Ureter (tissue), 1 donor: Measurements from ENCODE around the gene TNFSF15. TPM values are rescaled to one million over a fixed set of nuclear protein-coding genes. Genes with fewer than 3 reads are reported as not detected.
A peak's percentile ranks its signal among the peaks of the same experiment; 100 is the strongest.

Experiments used
- DNase-seq: peaks from one replicate; pipeline ENCODE4 v3.0.0-alpha.2; 2020; ENCODE audit warnings: low spot score
- total RNA-seq: library from RNA; stranded (reverse); gene quantifications from one replicate; pipeline ENCODE4 v1.2.4, GENCODE V29; 2023
- donor health status: DM: yes; HTN: yes; CAD: no.

Gene TNFSF15
- total RNA-seq, 1 donor from 2014 or later: 16.2 TPM

DNA sequence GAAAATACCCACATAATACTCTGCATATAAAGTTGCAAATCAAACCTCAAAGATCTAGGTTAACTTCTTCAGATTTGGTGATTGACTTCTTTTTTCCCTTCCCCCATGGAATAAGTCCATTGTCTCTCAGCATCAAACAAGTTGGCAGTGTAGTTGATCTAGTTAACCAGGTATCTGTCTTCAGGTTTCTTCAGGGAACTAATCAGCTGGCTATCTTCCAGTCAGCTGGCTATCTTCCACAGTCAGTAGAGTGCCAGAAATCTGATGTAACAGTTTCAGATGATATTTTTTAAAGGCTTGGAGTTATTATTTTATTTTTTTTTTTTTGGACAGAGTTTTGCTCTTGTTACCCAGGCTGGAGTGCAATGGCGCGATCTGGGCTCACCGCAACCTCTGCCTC, 16.8 kb downstream of the TNFSF15 start:
- DNase-seq: no peak

DNA sequence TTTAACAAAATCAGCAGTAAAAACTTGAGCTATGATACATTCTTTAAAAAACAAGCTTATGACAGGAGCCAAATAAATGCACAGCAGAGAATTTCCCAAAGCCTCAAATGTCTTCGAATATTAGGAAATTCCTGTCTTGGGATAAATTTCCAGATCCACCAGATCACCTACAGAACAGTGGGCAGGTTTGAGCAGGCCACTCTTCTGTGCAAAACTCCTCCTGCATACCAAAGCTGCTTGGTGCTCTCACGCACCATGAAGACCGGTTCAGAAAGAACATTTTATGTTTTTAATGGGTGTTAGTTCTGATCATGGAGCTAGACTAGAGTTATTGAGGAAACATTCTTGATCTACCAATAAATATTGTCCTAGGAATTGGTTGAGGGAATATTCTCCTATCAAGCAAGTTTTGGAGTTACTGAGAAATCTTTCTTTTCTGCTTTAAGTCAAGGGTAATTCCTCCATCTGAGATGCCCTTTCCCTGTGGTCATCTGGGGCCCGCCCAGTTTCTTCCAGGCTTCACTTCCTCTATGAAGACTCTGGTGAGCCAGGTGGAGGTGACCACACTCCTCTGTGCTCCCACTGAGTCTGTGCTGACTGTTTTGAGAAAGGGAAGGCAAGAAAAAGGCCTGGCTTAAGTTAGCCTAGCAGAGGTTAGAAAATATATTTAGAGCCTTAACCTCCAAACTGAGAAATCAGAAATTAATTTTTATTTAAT, 17.9 kb downstream of the TNFSF15 start:
- no peak for DNase-seq

DNA sequence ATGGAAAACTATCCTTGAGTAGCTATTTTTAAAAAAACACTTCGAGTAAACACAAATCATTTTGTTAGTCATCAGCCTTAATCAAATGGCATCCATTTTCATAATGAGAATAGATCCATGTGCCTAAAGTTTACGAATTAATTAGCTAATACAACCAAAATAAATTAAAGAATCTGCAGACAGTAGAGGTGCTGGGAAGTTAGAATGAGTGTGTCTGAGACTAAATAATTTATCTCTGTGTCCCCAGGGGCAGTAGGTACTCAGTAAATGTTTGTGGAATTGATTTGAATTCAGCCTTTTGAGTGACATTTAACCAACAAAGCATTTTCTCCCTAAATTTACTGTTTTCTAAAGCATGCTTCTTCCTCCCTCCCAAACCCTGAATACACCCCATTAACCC, 18.6 kb downstream of the TNFSF15 start:
- no peak for DNase-seq

GRCh38 chr9:114785866-114786650, 19.8 kb downstream of the TNFSF15 start:
- DNase-seq: no peak

DNA sequence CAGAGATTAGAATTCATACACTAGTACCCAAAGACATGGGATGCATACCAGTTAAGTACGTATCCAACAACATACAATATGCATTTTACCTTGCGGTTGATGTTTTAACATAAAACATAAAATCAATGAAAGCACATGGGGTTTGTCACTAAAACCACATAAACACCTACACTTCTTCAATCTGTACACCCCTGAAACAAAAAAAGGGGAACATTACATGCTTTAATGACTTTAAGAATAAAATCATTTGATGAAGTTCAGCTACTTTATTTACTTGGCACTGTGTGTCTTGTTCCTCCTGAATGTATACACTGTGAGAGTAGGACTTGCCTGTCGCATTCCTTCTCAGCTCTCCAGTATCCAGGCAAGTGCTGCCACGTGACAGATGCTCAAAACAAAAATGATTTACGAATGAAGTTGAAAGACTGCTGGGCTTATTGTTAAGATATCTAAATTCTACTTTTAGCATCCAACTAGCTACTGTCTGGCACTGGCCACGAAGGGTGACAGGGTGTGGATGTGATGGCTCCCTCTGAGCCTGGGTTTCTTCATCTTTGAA, 21.0 kb downstream of the TNFSF15 start:
- no peak for DNase-seq

GRCh38 chr9:114782586-114782985, 23.3 kb downstream of the TNFSF15 start:
- DNase-seq: no peak

- peak; percentile 90 for DNase-seq
Measured at GRCh38 chr9:114779352-114779845, 26.4 kb downstream of the TNFSF15 start.

- DNase-seq: no peak
Measured at GRCh38 chr9:114777821-114778609, 27.8 kb downstream of the TNFSF15 start.

GRCh38 chr9:114776683-114777399, 29.0 kb downstream of the TNFSF15 start:
- DNase-seq: no peak

DNA sequence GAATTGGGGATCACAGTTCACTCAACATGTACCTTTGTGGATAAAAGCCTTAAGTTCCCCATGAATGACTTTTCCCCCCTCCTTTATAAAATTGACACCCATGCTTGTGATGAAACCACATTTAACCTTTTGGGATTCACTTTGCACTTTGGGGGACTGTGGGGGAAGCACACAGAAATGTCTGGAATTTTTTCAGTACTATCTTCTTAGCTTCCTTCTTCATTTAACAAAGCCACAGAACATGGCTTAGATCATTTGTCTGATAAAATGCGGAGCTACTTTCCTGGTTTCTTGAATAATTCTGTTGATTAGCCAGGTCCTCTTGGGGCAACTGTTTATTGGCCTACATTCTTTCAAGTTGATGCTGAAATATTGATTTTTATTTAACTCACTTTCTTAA, 29.9 kb downstream of the TNFSF15 start:
- DNase-seq: no peak

DNA sequence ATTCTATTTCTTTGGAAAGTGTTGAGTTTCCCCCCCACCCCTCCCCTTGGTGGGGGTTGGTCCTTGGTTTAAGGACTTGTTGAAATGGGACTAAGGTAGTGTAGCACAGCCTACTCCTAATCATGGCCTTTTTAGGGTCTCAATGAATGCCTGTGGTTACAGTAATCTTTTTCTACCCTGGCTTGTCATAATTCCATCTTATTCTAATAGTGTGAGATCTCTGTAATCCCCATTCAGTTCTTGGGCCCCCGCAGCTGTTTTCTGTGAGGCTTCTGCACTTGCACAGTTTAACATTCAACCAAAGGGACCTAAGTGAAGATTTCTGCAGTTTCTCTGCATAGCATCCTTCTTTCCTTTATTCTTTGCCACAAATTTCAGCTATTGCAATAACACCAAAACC, 30.7 kb downstream of the TNFSF15 start:
- no peak for DNase-seq

- no peak for DNase-seq
Measured at GRCh38 chr9:114774524-114774923, 31.3 kb downstream of the TNFSF15 start.

GRCh38 chr9:114771889-114772288, 34.0 kb downstream of the TNFSF15 start:
- DNase-seq: no peak

DNA sequence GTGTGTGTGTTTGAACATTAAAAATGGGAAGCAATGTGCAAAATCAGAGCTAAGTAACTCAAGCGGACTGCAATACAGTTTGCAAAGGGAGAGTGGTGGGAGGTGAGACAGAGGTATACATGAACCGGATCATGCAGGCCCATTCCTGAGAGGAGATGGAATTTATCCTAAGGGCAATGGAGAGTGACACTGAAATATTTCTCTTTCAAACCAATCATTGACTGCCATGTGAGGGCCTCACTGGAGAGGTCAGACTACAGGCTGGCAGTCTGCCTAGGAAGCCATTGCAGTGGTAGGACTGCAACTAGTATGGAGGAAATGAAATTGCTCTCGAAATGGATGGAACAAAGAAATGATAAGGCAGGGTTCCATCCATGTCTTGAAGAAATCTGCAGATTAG, 34.8 kb downstream of the TNFSF15 start:
- no peak for DNase-seq

DNA sequence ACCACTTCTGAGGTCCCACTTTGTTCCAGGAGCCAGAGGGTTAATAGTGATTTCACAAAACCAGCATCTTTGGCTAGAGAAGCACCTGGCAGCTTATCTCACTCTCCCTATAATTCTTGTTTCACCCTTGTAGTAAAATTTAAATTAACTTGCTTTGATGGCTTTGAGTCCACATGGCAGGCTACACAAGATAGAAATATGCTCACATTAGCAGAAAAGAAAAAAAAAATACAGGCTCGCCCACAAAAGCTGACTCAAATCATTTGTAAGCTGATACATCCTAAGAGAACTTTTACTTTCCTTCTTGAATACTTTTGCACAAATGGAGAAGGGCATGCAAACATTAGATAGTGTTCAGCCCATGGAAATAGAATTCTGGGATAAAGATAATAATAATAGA, 36.2 kb downstream of the TNFSF15 start:
- no peak for DNase-seq

GRCh38 chr9:114763220-114763619, 42.6 kb downstream of the TNFSF15 start:
- no peak for DNase-seq

GRCh38 chr9:114761523-114761922, 44.3 kb downstream of the TNFSF15 start:
- DNase-seq: no peak

GRCh38 chr9:114759512-114760341, 46.1 kb downstream of the TNFSF15 start:
- no peak for DNase-seq

GRCh38 chr9:114757984-114758383, 47.9 kb downstream of the TNFSF15 start:
- no peak for DNase-seq

DNA sequence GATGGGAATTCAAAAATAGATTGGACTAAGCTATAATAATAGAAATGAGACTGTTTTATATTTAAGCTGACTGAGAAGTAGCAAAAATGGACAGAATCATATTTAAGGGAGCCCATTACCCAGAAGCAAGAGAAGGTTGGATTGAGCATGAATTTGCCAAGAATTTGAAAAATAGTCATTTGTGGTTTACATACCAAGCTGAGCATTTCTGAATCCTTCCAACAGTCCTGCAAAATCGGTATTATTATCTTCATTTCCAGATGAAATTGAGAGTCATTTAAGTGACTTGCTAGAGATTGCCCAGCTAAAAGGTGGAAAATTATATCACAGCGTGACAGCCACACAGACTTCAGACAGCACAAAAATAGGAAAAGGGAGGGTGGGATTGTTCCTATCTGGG, 48.4 kb downstream of the TNFSF15 start:
- no peak for DNase-seq
